ENCODE results near the gene ARV1.
"Not testable (repeated sequence)": the region's sequence is repeated elsewhere in the genome, so short reads cannot be mapped to it uniquely, and the experiment has no call there.

The ARV1 gene

DNA sequence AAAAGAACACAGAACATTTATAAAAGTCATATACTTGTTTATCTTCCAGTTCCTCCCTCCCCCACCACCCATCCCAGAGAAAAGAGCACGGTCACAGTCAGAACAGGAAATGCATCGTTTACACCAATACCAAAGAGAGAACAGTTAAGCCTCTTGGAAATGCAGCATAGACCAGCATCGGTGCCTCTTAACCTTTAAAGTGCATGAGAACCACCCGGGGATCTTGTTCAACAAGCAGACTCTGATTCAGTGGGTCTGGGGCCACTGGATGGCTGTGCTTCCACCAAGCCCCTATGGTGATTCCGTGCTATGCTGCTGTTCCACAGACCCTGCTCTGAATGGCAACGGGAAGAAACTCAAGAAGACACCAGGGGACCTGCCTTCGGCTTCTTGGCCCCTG is 41.9 kb downstream of the ARV1 start:
- no peak for DNase-seq
- peaks cover 61% of the 10 kb centered on the region for H3K36me3 ChIP-seq
- no peaks in the 10 kb centered on the region for H3K27me3 ChIP-seq (ENCODE audit: insufficient read depth, low read depth, severe bottlenecking)
- no peak overlapping the region for H3K4me3 ChIP-seq (ENCODE audit: low read depth, low read length)
- TF ChIP-seq, protein P1, sequence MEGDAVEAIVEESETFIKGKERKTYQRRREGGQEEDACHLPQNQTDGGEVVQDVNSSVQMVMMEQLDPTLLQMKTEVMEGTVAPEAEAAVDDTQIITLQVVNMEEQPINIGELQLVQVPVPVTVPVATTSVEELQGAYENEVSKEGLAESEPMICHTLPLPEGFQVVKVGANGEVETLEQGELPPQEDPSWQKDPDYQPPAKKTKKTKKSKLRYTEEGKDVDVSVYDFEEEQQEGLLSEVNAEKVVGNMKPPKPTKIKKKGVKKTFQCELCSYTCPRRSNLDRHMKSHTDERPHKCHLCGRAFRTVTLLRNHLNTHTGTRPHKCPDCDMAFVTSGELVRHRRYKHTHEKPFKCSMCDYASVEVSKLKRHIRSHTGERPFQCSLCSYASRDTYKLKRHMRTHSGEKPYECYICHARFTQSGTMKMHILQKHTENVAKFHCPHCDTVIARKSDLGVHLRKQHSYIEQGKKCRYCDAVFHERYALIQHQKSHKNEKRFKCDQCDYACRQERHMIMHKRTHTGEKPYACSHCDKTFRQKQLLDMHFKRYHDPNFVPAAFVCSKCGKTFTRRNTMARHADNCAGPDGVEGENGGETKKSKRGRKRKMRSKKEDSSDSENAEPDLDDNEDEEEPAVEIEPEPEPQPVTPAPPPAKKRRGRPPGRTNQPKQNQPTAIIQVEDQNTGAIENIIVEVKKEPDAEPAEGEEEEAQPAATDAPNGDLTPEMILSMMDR (IDR thresholded peaks at IDR 0.05; ENCODE audit: low read depth, low read length), result no peak
- no peak overlapping the region for H3K27ac ChIP-seq
- no peaks in the 10 kb centered on the region for H3K9me3 ChIP-seq (ENCODE audit: severe bottlenecking)

DNA sequence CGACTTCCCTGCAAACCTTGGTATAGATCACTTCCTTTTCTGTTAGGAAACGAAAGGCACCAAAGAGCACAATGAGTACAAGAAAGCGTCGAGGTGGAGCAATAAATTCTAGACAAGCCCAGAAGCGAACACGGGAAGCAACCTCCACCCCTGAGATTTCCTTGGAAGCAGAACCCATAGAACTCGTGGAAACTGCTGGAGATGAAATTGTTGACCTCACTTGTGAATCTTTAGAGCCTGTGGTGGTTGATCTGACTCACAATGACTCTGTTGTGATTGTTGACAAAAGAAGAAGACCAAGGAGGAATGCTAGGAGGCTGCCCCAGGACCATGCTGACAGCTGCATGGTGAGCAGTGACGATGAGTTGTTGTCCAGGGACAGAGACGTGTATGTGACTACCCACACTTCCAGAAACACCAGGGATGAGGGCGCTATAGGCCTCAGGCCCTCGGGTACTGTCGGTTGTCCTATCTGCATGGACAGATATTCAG is 42.7 kb downstream of the ARV1 start:
- H3K36me3 ChIP-seq, result peaks cover 61% of the 10 kb centered on the region
- H3K27ac ChIP-seq, result no peak overlapping the region
- no peaks in the 10 kb centered on the region for H3K27me3 ChIP-seq (ENCODE audit: insufficient read depth, low read depth, severe bottlenecking)
- no peak for DNase-seq
- no peaks in the 10 kb centered on the region for H3K9me3 ChIP-seq (ENCODE audit: severe bottlenecking)
- H3K4me3 ChIP-seq (ENCODE audit: low read depth, low read length), result no peak overlapping the region
- TF ChIP-seq, protein P1 (IDR thresholded peaks at IDR 0.05; ENCODE audit: low read depth, low read length), result no peak

DNA sequence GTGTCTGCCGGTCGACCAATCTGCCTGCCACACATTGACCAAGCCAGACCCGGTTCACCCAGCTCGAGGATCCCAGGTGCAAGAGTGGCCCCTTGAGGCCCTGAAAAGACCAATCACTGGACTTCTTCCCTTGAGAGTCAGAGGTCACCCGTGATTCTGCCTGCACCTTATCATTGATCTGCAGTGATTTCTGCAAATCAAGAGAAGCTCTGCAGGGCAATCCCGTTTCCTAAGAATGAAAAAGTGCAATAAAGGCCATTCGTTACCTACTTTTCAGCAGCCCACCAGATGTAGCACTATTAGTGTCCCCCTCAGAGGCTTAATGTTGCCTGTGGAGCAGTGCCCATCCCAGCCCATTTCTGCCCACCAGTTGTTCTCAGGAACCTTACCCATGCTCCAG is 43.6 kb downstream of the ARV1 start:
- H3K27ac ChIP-seq; H3K9me3 ChIP-seq (ENCODE audit: severe bottlenecking); H3K27me3 ChIP-seq (ENCODE audit: insufficient read depth, low read depth, severe bottlenecking); DNase-seq; H3K4me3 ChIP-seq (ENCODE audit: low read depth, low read length): not testable (repeated sequence)
- H3K36me3 ChIP-seq, result peaks cover 53% of the 10 kb centered on the region

DNA sequence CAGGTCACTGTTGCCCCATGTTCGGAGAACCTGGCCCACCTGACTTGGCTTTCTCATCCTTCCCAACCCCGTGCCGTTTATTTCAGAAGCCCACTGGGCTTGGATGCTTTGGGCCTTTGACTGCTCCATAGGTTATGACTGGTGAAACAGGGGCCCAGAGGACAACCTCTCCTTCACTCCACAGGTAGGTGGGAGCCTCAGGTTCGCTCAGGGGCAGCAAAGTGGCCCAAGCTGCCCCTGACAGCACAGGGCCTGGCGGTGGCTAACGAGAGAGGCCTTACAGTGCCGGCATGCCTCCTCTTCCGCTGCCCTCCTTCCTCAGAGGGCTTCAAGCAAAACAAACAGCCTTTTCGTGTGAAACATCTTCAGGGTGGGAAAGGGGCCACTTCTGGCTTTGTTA is 44.3 kb downstream of the ARV1 start:
- Histone ChIP-seq H3K27ac (no peak overlapping the region), H3K27me3 (ENCODE audit: insufficient read depth, low read depth, severe bottlenecking) (no peaks in the 10 kb centered on the region), H3K36me3 (peaks cover 52% of the 10 kb centered on the region), H3K4me3 (ENCODE audit: low read depth, low read length) (no peak overlapping the region), H3K9me3 (ENCODE audit: severe bottlenecking) (no peaks in the 10 kb centered on the region)
- DNase-seq, result no peak
- TF ChIP-seq, protein P1 (IDR thresholded peaks at IDR 0.05; ENCODE audit: low read depth, low read length), result no peak

DNA sequence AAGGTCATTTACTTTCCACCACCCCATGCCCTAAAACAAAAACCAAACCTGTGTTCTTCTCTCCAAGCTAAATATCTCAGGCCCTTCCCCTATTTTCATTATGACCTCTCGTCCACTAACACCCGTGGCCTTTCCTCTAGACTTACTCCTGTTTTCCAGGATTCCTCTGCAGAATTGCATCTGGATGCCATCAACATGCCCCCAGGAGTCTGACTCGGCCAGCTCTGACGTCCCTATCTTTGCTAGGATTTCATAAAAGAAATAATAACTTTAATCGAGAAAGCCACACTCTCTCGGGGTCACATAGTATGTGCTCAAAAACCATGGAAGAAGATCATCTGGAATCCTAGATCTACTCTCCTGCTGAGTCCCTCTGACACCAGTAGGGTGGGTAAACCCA is 47.7 kb downstream of the ARV1 start:
- no peak for DNase-seq
- TF ChIP-seq, protein P1 (IDR thresholded peaks at IDR 0.05; ENCODE audit: low read depth, low read length), result no peak
- peaks cover 24% of the 10 kb centered on the region for H3K36me3 ChIP-seq
- H3K9me3 ChIP-seq (ENCODE audit: severe bottlenecking), result no peaks in the 10 kb centered on the region
- H3K27ac ChIP-seq, result peak overlapping the region; percentile 68
- H3K4me3 ChIP-seq (ENCODE audit: low read depth, low read length), result no peak overlapping the region
- no peaks in the 10 kb centered on the region for H3K27me3 ChIP-seq (ENCODE audit: insufficient read depth, low read depth, severe bottlenecking)

DNA sequence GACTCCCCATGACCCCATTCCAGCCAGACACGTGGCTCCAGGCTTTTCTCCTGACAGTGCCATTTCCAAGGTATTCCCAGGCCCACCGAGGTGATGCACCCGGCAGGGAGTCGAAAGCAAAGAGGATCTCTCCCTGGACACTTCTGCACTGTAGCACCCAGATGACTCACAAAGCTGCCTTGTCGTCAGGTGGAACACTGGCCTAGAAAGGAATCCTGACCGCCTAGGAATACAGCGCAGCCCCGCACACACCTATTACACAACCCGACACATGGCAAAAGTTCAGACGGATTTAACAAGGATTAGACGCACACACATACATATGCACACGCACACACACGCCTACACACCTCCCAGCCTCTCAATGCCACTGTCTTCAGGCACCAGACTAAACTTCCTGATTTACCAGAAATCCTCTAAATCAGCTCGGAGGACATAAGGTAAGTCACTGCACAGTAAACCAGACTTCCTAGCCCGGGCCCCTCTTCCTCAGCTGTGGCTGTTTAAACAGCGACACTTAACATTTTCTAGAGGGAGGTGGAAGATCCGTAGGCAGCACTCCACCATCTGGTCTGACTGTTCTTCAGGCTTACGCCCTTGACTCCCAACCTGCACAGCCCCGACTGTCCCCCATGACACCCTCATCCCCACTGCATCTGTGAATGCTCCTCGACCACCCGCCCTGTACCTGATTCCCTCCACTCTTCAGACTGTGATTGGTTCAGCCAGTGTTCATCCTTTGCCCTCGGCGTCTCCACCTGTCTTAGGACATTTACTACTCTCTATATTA is 48.4 kb downstream of the ARV1 start:
- H3K27ac ChIP-seq, result peak overlapping the region; percentile 68
- H3K4me3 ChIP-seq (ENCODE audit: low read depth, low read length), result peak overlapping the region; percentile 16
- H3K27me3 ChIP-seq (ENCODE audit: insufficient read depth, low read depth, severe bottlenecking), result no peaks in the 10 kb centered on the region
- peaks cover 17% of the 10 kb centered on the region for H3K36me3 ChIP-seq
- DNase-seq, result peak; percentile 73
- no peaks in the 10 kb centered on the region for H3K9me3 ChIP-seq (ENCODE audit: severe bottlenecking)
- TF ChIP-seq, protein P1 (IDR thresholded peaks at IDR 0.05; ENCODE audit: low read depth, low read length), result no peak; the same call in 1 of the 2 replicates
